Common myeloid progenitor, CD34-positive (primary cell): ENCODE data around the gene CRIM1.

Source experiments
- CTCF ChIA-PET: fragments of 350-600 bp; sonication (Branson Sonifier 250); formaldehyde crosslinking; loops from one replicate; lab custom pipeline; 2021; ENCODE audit warnings: antibody characterized with exemption; lab: Charles Lee
- POLR2A ChIA-PET: fragments of 350-600 bp; sonication (Branson Sonifier 250); formaldehyde crosslinking; loops from one replicate; lab custom pipeline; 2021; ENCODE audit warnings: antibody characterized with exemption; lab: Charles Lee
- DNase-seq, 3 donors: peaks; one replicate each; pipeline versions ENCODE4 v3.0.0 to v3.0.0-alpha.2; 2013
- H3K27ac ChIP-seq, 2 experiments: 1 replicate in 1 of 2; 2 replicates in 1 of 2; pipeline ENCODE4 v1.7.0; 2013; ENCODE audit warnings: inconsistent platforms in 2 of 2, low read length in 2 of 2, mild to moderate bottlenecking in 2 of 2, low read depth in 1 of 2, moderate library complexity in 1 of 2; ENCODE audit not compliant: severe bottlenecking in 2 of 2, insufficient read depth in 1 of 2, poor library complexity in 1 of 2
- H3K27me3 ChIP-seq, 5 experiments: replicated peaks in 2 of 5; 1 replicate in 3 of 5; 2 replicates in 2 of 5; pipeline versions ENCODE4 v1.6.1 to v1.7.0; 2013; ENCODE audit warnings: low read length in 4 of 5, mild to moderate bottlenecking in 2 of 5, moderate library complexity in 2 of 5, inconsistent platforms in 1 of 5; ENCODE audit not compliant: insufficient read depth in 5 of 5, control insufficient read depth in 4 of 5
- H3K36me3 ChIP-seq, 4 experiments: 1 replicate in 2 of 4; 2 replicates in 2 of 4; pipeline versions ENCODE4 v1.6.1 to v1.7.0; 2013; ENCODE audit warnings: low read length in 3 of 4, control low read depth in 1 of 4, mild to moderate bottlenecking in 1 of 4; ENCODE audit not compliant: control insufficient read depth in 4 of 4, insufficient read depth in 4 of 4
- H3K4me1 ChIP-seq, 4 experiments: 1 replicate in 3 of 4; 2 replicates in 1 of 4; pipeline versions ENCODE4 v1.6.1 to v1.7.1; 2013; ENCODE audit warnings: low read length in 3 of 4, mild to moderate bottlenecking in 3 of 4, control low read depth in 1 of 4, inconsistent platforms in 1 of 4, moderate library complexity in 1 of 4; ENCODE audit not compliant: control insufficient read depth in 4 of 4, insufficient read depth in 4 of 4; ENCODE audit errors: control extremely low read depth in 1 of 4
- H3K4me3 ChIP-seq, 7 experiments: 1 replicate in 4 of 7; 2 replicates in 3 of 7; pipeline versions ENCODE4 v1.5.1 to v1.7.0; 2013; ENCODE audit warnings: mild to moderate bottlenecking in 7 of 7, low read length in 6 of 7, moderate library complexity in 6 of 7, inconsistent platforms in 2 of 7, low read depth in 2 of 7, control low read depth in 1 of 7; ENCODE audit not compliant: insufficient read depth in 4 of 7, control insufficient read depth in 1 of 7; ENCODE audit errors: extremely low read depth in 1 of 7
- H3K9me3 ChIP-seq, 5 experiments: 1 replicate in 4 of 5; 2 replicates in 1 of 5; pipeline versions ENCODE4 v1.6.1 to v1.7.1; 2013; ENCODE audit warnings: low read length in 4 of 5, mild to moderate bottlenecking in 2 of 5, inconsistent platforms in 1 of 5, low read depth in 1 of 5, moderate library complexity in 1 of 5; ENCODE audit not compliant: control insufficient read depth in 4 of 5, insufficient read depth in 2 of 5; ENCODE audit errors: control extremely low read depth in 1 of 5
- WGBS: methylation state at CpG from one replicate; pipeline ENCODE4 v1.1.5; 2013; ENCODE audit not compliant: insufficient coverage; 5-methylcytosine and 5-hydroxymethylcytosine counted together

Gene CRIM1

DNA sequence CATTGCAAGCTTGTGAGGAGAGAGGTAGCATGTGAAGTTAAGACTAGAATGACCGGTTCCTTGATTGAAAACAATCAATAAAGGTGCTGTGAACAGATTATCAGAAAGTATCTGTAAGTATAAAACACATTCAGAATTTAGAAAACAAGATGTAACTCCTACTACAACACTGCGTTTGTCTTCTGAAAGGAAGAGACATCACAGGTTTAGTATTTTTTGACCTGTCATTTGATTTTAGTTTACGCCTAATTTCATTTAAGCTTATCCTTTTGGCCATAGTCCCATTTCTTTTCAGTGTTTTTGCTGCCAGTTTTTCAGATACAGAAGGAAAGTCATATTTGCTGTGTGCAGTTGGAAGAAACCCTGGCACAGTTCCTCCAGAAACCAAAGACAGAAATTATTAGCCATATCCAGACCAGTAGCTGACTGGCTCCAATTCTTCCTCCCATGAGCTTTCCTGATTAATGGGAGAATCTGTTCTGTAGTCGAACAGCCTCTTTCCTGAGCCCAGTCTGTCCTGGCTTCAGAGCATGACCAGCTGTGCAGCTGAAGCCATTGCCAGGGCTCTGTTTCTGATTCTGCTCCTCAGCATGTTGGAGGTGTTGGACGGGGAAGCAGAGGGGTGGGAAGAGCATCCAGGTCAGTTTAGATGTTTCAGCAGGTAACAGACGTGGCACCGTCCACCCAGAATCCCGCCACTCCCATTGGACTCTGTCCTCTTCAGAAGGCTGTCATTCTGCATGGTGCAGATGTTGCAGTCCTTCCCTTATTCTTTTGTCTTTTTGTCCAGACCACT, 61.0 kb downstream of the CRIM1 start:
- POLR2A ChIA-PET, result no interaction called here
- H3K4me3 ChIP-seq, result no peak overlapping the region
- no peak overlapping the region for H3K27ac ChIP-seq
- no peaks in the 10 kb centered on the region for H3K9me3 ChIP-seq
- 98% methylated on average over 7 of the region's 8 CpGs for WGBS
- H3K36me3 ChIP-seq, result no peaks in the 10 kb centered on the region
- no peak for DNase-seq
- no peaks in the 10 kb centered on the region for H3K27me3 ChIP-seq
- CTCF ChIA-PET, result no interaction called here
- H3K4me1 ChIP-seq, result no peaks in the 10 kb centered on the region

DNA sequence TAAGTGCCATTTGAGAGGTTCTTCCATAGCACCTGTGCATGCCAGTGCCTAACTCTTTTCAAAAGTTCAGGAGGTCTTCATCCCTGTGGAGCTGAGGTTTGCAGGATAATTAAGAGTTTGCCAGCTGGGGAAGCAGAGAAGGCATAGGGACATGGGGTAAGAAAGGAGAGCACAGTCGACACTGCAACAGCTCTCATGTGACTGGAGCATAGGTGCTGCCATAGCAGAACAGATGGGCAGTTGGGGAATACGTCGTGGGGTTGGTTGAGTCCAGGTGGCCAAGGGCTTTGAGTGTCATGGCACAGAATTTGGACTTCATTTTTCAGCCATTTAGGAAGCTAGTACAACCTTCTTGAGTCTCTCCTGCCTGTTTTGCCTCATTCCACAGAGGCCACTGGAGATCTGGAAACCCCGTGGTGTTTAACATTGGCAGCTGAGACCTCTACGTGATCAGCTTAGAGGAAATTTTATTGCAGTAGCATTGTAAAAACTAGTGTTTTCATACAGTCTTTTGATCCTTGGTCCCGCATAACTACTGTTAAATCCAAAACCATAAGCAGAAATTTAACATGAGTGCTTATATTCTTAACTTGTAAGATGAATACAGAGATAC, 65.1 kb downstream of the CRIM1 start:
- H3K9me3 ChIP-seq, result no peaks in the 10 kb centered on the region
- no peaks in the 10 kb centered on the region for H3K27me3 ChIP-seq
- no peaks in the 10 kb centered on the region for H3K4me1 ChIP-seq
- peaks cover 0 to 5% (median 0%) of the 10 kb centered on the region in 4 experiments for H3K36me3 ChIP-seq
- ChIA-PET CTCF (interaction anchor here (1.1 kb wide), 1 partner anchor 12 kb away, joined by 3 read pairs; no protein-coding TSS in a partner anchor), POLR2A (no interaction called here)
- DNase-seq, result no peak
- H3K4me3 ChIP-seq, result no peak overlapping the region
- no peak overlapping the region for H3K27ac ChIP-seq
- 100% methylated on average over 3 of the region's 6 CpGs for WGBS

DNA sequence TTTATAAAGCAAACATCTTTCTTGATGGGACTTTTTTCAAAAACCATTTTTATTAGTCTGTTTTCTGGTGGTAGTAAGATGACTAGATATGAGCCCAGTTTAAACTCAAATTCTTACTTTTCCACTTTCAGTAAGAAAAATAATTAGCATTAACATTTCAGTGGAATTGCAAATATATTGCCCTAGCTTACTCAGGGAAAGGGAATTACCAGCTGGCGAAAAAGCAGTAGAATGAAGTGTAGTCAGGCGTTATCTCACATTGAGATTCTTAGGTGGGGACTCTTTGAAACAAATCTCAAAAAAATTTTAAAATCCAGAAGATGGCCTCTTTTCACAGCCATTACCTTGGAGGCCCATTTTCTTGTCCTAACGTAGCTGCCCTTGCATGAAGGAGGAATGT, 65.8 kb downstream of the CRIM1 start:
- no peak overlapping the region for H3K4me3 ChIP-seq
- H3K27ac ChIP-seq, result no peak overlapping the region
- H3K27me3 ChIP-seq, result no peaks in the 10 kb centered on the region
- no peaks in the 10 kb centered on the region for H3K4me1 ChIP-seq
- ChIA-PET POLR2A (no interaction called here), CTCF (interaction anchor here (1.1 kb wide), 1 partner anchor 12 kb away, joined by 3 read pairs; no protein-coding TSS in a partner anchor)
- H3K36me3 ChIP-seq, result peaks cover 0 to 5% (median 0%) of the 10 kb centered on the region in 4 experiments
- H3K9me3 ChIP-seq, result no peaks in the 10 kb centered on the region
- 100% methylated on average over 2 of the region's 3 CpGs for WGBS
- DNase-seq, result no peak

- Histone ChIP-seq H3K36me3 (peaks cover 0 to 9% (median 0%) of the 10 kb centered on the region in 4 experiments), H3K27me3 (no peaks in the 10 kb centered on the region), H3K4me1 (no peaks in the 10 kb centered on the region), H3K4me3 (no peak overlapping the region), H3K27ac (no peak overlapping the region), H3K9me3 (no peaks in the 10 kb centered on the region)
- POLR2A ChIA-PET, result no interaction called here
- no peak for DNase-seq
- 95% methylated on average over 4 of the region's 5 CpGs for WGBS
- CTCF ChIA-PET, result interaction anchor here (0.9 kb wide), 1 partner anchor 15 kb away, joined by 3 read pairs; no protein-coding TSS in a partner anchor
These were observed 67.6 kb downstream of the CRIM1 start for GRCh38 chr2:36423172-36423571.

- POLR2A ChIA-PET, result no interaction called here
- H3K27ac ChIP-seq, result no peak overlapping the region
- DNase-seq, result no peak
- no peaks in the 10 kb centered on the region for H3K4me1 ChIP-seq
- no peak overlapping the region for H3K4me3 ChIP-seq
- no peaks in the 10 kb centered on the region for H3K27me3 ChIP-seq
- H3K36me3 ChIP-seq, result peaks cover 0 to 9% (median 0%) of the 10 kb centered on the region in 4 experiments
- H3K9me3 ChIP-seq, result no peaks in the 10 kb centered on the region
- WGBS, result 100% methylated on average over 1 of the region's 1 CpG
- CTCF ChIA-PET, result interaction anchor here (0.9 kb wide), 1 partner anchor 15 kb away, joined by 3 read pairs; no protein-coding TSS in a partner anchor
These were observed 68.1 kb downstream of the CRIM1 start for GRCh38 chr2:36423619-36424120.

- H3K4me3 ChIP-seq, result no peak overlapping the region
- no peaks in the 10 kb centered on the region for H3K27me3 ChIP-seq
- ChIA-PET POLR2A (no interaction called here), CTCF (no interaction called here)
- no peaks in the 10 kb centered on the region for H3K4me1 ChIP-seq
- peaks cover 0 to 9% (median 0%) of the 10 kb centered on the region in 4 experiments for H3K36me3 ChIP-seq
- no peak for DNase-seq
- H3K9me3 ChIP-seq, result no peaks in the 10 kb centered on the region
- 100% methylated on average over 2 of the region's 3 CpGs for WGBS
- H3K27ac ChIP-seq, result no peak overlapping the region
These were observed 70.2 kb downstream of the CRIM1 start for GRCh38 chr2:36425608-36426355.
